Neural progenitor cell (in vitro differentiated cells): ENCODE results near the gene MARCHF3. TPM values are rescaled to one million over a fixed set of nuclear protein-coding genes. Genes with fewer than 3 reads are reported as not detected.

Source experiments
- DNase-seq: peaks from one replicate; pipeline ENCODE4 v3.0.0-alpha.2; 2016; ENCODE audit warnings: low spot score
- H2AFZ ChIP-seq: fragments of 200-600 bp; sonication (generic); replicated peaks from 2 replicates; pipeline ENCODE4 v1.6.1; 2016; ENCODE audit warnings: antibody characterized with exemption
- H3F3A ChIP-seq: fragments of 200-600 bp; sonication (generic); 2 replicates; pipeline ENCODE4 v1.6.1; 2016; ENCODE audit warnings: antibody characterized with exemption, low read depth
- H3K27ac ChIP-seq: fragments of 200-600 bp; sonication (generic); 2 replicates; pipeline ENCODE4 v1.5.1; 2016; ENCODE audit warnings: mild to moderate bottlenecking
- H3K27me3 ChIP-seq: fragments of 200-600 bp; sonication (generic); 2 replicates; pipeline ENCODE4 v1.6.1; 2016; ENCODE audit warnings: mild to moderate bottlenecking, moderate library complexity
- H3K36me3 ChIP-seq: fragments of 200-600 bp; sonication (generic); 2 replicates; pipeline ENCODE4 v1.5.1; 2016
- H3K4me1 ChIP-seq: fragments of 200-600 bp; sonication (generic); 2 replicates; pipeline ENCODE4 v1.6.1; 2016; ENCODE audit warnings: mixed run types
- H3K4me2 ChIP-seq: fragments of 200-600 bp; sonication (generic); 2 replicates; pipeline ENCODE4 v1.6.1; 2016
- H3K4me3 ChIP-seq: fragments of 200-600 bp; sonication (generic); 2 replicates; pipeline ENCODE4 v1.5.1; 2016
- H3K79me2 ChIP-seq: fragments of 200-600 bp; sonication (generic); 2 replicates; pipeline ENCODE4 v1.6.1; 2016; ENCODE audit warnings: low read depth
- H3K9ac ChIP-seq: fragments of 200-600 bp; sonication (generic); 2 replicates; pipeline ENCODE4 v1.6.1; 2016
- H3K9me3 ChIP-seq: fragments of 200-600 bp; sonication (generic); 2 replicates; pipeline ENCODE4 v1.5.1; 2016; ENCODE audit warnings: low read depth
- H4K20me1 ChIP-seq: fragments of 200-600 bp; sonication (generic); 2 replicates; pipeline ENCODE4 v1.6.1; 2016; ENCODE audit warnings: low read depth
- H3K27ac Mint-ChIP-seq: 3 replicates; pipeline ENCODE4 v1.8.0; 2021; ENCODE audit warnings: mixed read lengths
- H3K27me3 Mint-ChIP-seq: 2 replicates; pipeline ENCODE4 v1.8.0; 2022; ENCODE audit warnings: low read depth, mild to moderate bottlenecking, inconsistent platforms, moderate library complexity, mixed read lengths; ENCODE audit not compliant: insufficient read depth
- H3K36me3 Mint-ChIP-seq: 3 replicates; pipeline ENCODE4 v1.8.0; 2021; ENCODE audit warnings: mixed read lengths
- H3K4me1 Mint-ChIP-seq: 3 replicates; pipeline ENCODE4 v1.8.0; 2021; ENCODE audit warnings: mixed read lengths
- H3K4me3 Mint-ChIP-seq: 3 replicates; pipeline ENCODE4 v1.8.0; 2021; ENCODE audit warnings: mild to moderate bottlenecking, moderate library complexity, mixed read lengths
- H3K9me3 Mint-ChIP-seq: 3 replicates; pipeline ENCODE4 v1.8.0; 2020; ENCODE audit warnings: mixed read lengths
- CTCF ChIP-seq: fragments of 200-600 bp; sonication (generic); IDR thresholded peaks from 2 replicates; pipeline ENCODE4 v1.5.1; 2017; ENCODE audit warnings: antibody characterized with exemption, mild to moderate bottlenecking
- EZH2 ChIP-seq: fragments of 200-600 bp; sonication (generic); IDR thresholded peaks from 2 replicates; pipeline ENCODE4 v1.6.1; 2017; ENCODE audit warnings: antibody characterized with exemption, mild to moderate bottlenecking, moderate library complexity
- EZH2phosphoT487 ChIP-seq: fragments of 200-600 bp; sonication (generic); IDR thresholded peaks from 2 replicates; pipeline ENCODE4 v1.6.1; 2017; ENCODE audit warnings: antibody characterized with exemption
- total RNA-seq: library from RNA; depleted of rRNA; stranded (reverse); fragments of >200 nt; gene quantifications from 2 replicates; pipeline ENCODE4 v1.2.3, GENCODE V29; 2015; ENCODE audit warnings: low replicate concordance

Gene MARCHF3
- total RNA-seq, 1 donor from 2014 or later = 6.1 TPM

- Histone ChIP-seq H3K27me3 (no peaks in the 10 kb centered on the region), H2AFZ (no peak overlapping the region), H3K4me1 (no peaks in the 10 kb centered on the region), H3K9me3 (no peaks in the 10 kb centered on the region), H3F3A (peaks cover 10% of the 10 kb centered on the region), H4K20me1 (peaks cover 10% of the 10 kb centered on the region), H3K4me3 (no peak overlapping the region), H3K79me2 (peaks cover 55% of the 10 kb centered on the region), H3K9ac (no peak overlapping the region), H3K27ac (no peak overlapping the region), H3K4me2 (no peak overlapping the region), H3K36me3 (peaks cover 40% of the 10 kb centered on the region)
- DNase-seq = no peak
- H3K4me3 Mint-ChIP-seq = no peak overlapping the region
- no peaks in the 10 kb centered on the region for H3K4me1 Mint-ChIP-seq
- TF ChIP-seq EZH2 (no peak), CTCF (no peak), EZH2phosphoT487 (no peak)
- no peak overlapping the region for H3K27ac Mint-ChIP-seq
- peaks cover 58% of the 10 kb centered on the region for H3K36me3 Mint-ChIP-seq
- no peaks in the 10 kb centered on the region for H3K27me3 Mint-ChIP-seq
- no peaks in the 10 kb centered on the region for H3K9me3 Mint-ChIP-seq
These were observed 201.3 kb downstream of the MARCHF3 start for GRCh38 chr5:126829098-126829497.

GRCh38 chr5:126826619-126827215 is 203.6 kb downstream of the MARCHF3 start:
- Histone ChIP-seq H3K4me3 (no peak overlapping the region), H3K27ac (no peak overlapping the region), H3K79me2 (peaks cover 77% of the 10 kb centered on the region), H3K9ac (no peak overlapping the region), H3K4me2 (no peak overlapping the region), H3K27me3 (no peaks in the 10 kb centered on the region), H3K36me3 (peaks cover 41% of the 10 kb centered on the region), H4K20me1 (peaks cover 15% of the 10 kb centered on the region), H3K9me3 (no peaks in the 10 kb centered on the region), H2AFZ (no peak overlapping the region), H3K4me1 (no peaks in the 10 kb centered on the region), H3F3A (no peaks in the 10 kb centered on the region)
- peaks cover 53% of the 10 kb centered on the region for H3K36me3 Mint-ChIP-seq
- H3K27me3 Mint-ChIP-seq = no peaks in the 10 kb centered on the region
- DNase-seq = no peak
- no peak overlapping the region for H3K4me3 Mint-ChIP-seq
- H3K27ac Mint-ChIP-seq = no peak overlapping the region
- no peaks in the 10 kb centered on the region for H3K9me3 Mint-ChIP-seq
- H3K4me1 Mint-ChIP-seq = no peaks in the 10 kb centered on the region
- TF ChIP-seq EZH2 (no peak), EZH2phosphoT487 (no peak), CTCF (no peak)

- H3K4me1 Mint-ChIP-seq = no peaks in the 10 kb centered on the region
- no peaks in the 10 kb centered on the region for H3K9me3 Mint-ChIP-seq
- Histone ChIP-seq H3K36me3 (peaks cover 49% of the 10 kb centered on the region), H3K9ac (no peak overlapping the region), H3K4me2 (no peak overlapping the region), H3K4me1 (no peaks in the 10 kb centered on the region), H3K9me3 (no peaks in the 10 kb centered on the region), H4K20me1 (peaks cover 40% of the 10 kb centered on the region), H3K27ac (no peak overlapping the region), H3K4me3 (no peak overlapping the region), H3K79me2 (peaks cover 96% of the 10 kb centered on the region), H3F3A (peaks cover 5% of the 10 kb centered on the region), H3K27me3 (no peaks in the 10 kb centered on the region), H2AFZ (no peak overlapping the region)
- peaks cover 40% of the 10 kb centered on the region for H3K36me3 Mint-ChIP-seq
- no peak overlapping the region for H3K4me3 Mint-ChIP-seq
- no peak overlapping the region for H3K27ac Mint-ChIP-seq
- no peak for TF ChIP-seq EZH2
- no peak for TF ChIP-seq EZH2phosphoT487
- TF ChIP-seq CTCF = no peak
- peaks cover 4% of the 10 kb centered on the region for H3K27me3 Mint-ChIP-seq
- no peak for DNase-seq
These were observed 211.1 kb downstream of the MARCHF3 start for GRCh38 chr5:126819253-126819652.
